Measurements from ENCODE around the gene PET100. TPM values are rescaled to one million over a fixed set of nuclear protein-coding genes. Genes with fewer than 3 reads are reported as not detected.

The PET100 gene
- total RNA-seq, 4 donors from 2014 or later, result 9.5 to 15.1 (median 12.9) TPM

DNA sequence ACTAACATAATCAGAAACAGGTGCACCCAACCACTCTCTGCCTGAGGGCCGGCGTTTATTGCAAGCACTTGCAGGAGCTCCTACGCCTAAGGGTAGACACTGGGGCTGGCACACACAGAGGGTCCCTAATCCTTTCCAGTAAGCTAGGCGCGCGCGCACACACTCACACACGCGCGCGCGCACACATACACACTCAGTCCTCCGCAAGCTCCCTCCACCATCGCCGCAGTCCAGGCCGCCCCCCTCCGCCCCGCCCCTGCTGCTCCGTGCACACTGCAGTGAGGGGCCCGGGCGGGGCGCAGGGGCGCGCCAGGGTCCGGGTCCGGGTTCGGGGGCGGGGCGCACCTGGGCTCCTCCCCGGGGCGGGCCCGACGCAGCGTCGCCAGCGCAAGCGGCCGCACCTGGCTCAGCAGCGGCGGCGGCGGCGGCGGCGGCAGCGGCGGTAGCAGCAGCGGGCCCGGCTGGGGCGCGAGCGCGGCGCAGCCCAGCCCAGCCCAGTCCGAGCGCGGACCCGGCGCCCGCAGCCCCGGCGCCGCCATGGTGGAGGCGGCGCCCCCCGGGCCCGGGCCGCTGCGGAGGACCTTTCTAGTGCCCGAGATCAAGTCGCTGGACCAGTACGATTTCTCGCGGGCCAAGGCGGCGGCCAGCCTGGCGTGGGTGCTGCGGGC, 34.0 kb upstream of the PET100 start, which contains the start of gene CAMSAP3:
Gene CAMSAP3 (plus strand): TSS at position 398 of the 668 bp plus-strand sequence. CDS start 140 bp downstream, at position 538.
- Histone ChIP-seq H3K27me3 (peaks cover 40 to 43% (median 43%) of the 10 kb centered on the region in 3 donors), H3K36me3 (no peaks in the 10 kb centered on the region), H3K9me3 (no peaks in the 10 kb centered on the region), H3K4me1 (no peaks in the 10 kb centered on the region), H3K4me3 (no peak within 1 kb of the TSS), H3K27ac (no peak within 1 kb of the TSS)
- DNase-seq, result no peak
- intact Hi-C loops (cut with DNase I; ENCODE audit: low total_unique reads) (no loop called here), in situ Hi-C loops (cut with MboI; ENCODE audit: low sequenced_read_pairs in 4 of 4) (no loop called here)
- TF ChIP-seq, protein P1, sequence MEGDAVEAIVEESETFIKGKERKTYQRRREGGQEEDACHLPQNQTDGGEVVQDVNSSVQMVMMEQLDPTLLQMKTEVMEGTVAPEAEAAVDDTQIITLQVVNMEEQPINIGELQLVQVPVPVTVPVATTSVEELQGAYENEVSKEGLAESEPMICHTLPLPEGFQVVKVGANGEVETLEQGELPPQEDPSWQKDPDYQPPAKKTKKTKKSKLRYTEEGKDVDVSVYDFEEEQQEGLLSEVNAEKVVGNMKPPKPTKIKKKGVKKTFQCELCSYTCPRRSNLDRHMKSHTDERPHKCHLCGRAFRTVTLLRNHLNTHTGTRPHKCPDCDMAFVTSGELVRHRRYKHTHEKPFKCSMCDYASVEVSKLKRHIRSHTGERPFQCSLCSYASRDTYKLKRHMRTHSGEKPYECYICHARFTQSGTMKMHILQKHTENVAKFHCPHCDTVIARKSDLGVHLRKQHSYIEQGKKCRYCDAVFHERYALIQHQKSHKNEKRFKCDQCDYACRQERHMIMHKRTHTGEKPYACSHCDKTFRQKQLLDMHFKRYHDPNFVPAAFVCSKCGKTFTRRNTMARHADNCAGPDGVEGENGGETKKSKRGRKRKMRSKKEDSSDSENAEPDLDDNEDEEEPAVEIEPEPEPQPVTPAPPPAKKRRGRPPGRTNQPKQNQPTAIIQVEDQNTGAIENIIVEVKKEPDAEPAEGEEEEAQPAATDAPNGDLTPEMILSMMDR (IDR thresholded peaks at IDR 0.05 in 4 of 5, conservative IDR thresholded peaks at IDR 0.05 in 1 of 5), result no peak
- TF ChIP-seq POLR2A (IDR thresholded peaks at IDR 0.05), result no peak
- no peak for ATAC-seq

DNA sequence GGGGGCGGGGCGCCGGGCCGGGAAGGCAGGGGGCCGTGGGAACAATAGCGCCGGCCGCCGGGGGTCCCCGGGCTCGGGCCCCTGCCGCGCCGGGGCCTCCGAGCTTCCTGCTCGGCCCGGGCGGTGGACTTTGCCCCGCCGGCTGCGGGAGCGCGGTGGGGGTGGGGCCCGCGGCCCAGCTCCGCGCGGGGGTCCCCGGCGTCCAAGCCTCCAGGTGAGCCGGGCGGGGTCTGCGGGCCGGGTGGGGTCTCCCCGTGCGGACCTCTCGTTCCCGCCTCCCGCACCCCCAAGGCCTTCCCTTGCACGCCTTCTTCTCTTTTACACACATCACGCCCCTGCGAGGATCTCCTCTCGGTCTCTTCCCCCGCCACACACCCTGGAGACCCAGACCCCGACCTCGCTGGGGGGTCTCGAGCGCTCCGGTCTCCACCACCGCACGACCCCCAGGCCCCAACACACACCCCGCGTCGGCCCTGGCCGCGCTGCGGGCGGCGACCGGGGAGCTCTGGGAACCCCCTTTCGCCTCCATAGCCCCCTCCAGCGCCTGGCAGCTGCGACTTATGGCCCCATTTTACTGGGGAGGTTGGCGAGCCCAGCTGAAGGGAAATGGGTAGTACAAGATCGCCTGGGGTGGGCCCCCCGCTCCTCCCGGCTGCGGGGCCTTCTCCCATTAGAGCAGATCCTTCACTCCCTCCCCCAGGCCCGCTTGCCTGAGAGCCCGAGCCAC, 33.2 kb upstream of the PET100 start:
- ATAC-seq (no peak), DNase-seq (no peak)
- Histone ChIP-seq H3K4me3 (no peak overlapping the region), H3K36me3 (no peaks in the 10 kb centered on the region), H3K9me3 (no peaks in the 10 kb centered on the region), H3K4me1 (no peaks in the 10 kb centered on the region), H3K27ac (no peak overlapping the region), H3K27me3 (peaks cover 40 to 43% (median 43%) of the 10 kb centered on the region in 3 donors)
- in situ Hi-C loops (cut with MboI; ENCODE audit: low sequenced_read_pairs in 4 of 4) (no loop called here), intact Hi-C loops (cut with DNase I; ENCODE audit: low total_unique reads) (no loop called here)
- TF ChIP-seq, protein P1 (IDR thresholded peaks at IDR 0.05 in 4 of 5, conservative IDR thresholded peaks at IDR 0.05 in 1 of 5), result no peak
- TF ChIP-seq POLR2A (IDR thresholded peaks at IDR 0.05), result no peak

GRCh38 chr19:7597689-7598088, 31.9 kb upstream of the PET100 start:
- Histone ChIP-seq H3K27ac (no peak overlapping the region), H3K36me3 (no peaks in the 10 kb centered on the region), H3K9me3 (no peaks in the 10 kb centered on the region), H3K4me3 (no peak overlapping the region), H3K27me3 (peaks cover 39 to 48% (median 42%) of the 10 kb centered on the region in 3 donors), H3K4me1 (no peaks in the 10 kb centered on the region)
- TF ChIP-seq, protein P1 (IDR thresholded peaks at IDR 0.05 in 4 of 5, conservative IDR thresholded peaks at IDR 0.05 in 1 of 5), result no peak
- no peak for TF ChIP-seq POLR2A (IDR thresholded peaks at IDR 0.05)
- intact Hi-C loops (cut with DNase I; ENCODE audit: low total_unique reads), result no loop called here
- ATAC-seq (no peak), DNase-seq (no peak)
- in situ Hi-C loops (cut with MboI; ENCODE audit: low sequenced_read_pairs in 4 of 4), result no loop called here

DNA sequence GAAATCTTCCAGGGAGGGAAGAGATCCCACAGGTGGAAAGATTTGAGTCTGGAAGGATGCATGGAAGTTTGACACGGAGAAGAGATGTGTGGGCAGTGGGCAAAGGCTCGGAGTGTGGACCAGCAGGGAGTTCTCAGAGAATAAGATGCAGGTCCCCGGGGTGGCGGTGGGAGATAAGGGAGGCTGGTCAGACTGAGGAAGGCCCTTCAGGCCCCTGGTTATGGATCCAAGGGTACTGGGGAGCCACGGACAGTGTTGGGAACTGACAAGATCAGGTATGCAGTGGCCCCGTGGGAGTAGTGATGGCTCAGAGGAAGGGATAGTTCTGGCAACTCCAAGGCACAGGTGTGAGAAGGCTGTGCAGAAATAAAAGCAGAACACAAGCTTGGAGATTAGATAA, 31.4 kb upstream of the PET100 start:
- TF ChIP-seq POLR2A (IDR thresholded peaks at IDR 0.05), result no peak
- TF ChIP-seq, protein P1 (IDR thresholded peaks at IDR 0.05 in 4 of 5, conservative IDR thresholded peaks at IDR 0.05 in 1 of 5), result no peak
- DNase-seq (no peak), ATAC-seq (no peak)
- intact Hi-C loops (cut with DNase I; ENCODE audit: low total_unique reads), result no loop called here
- H3K4me3 ChIP-seq, result no peak overlapping the region
- H3K27ac ChIP-seq, result no peak overlapping the region
- H3K36me3 ChIP-seq, result no peaks in the 10 kb centered on the region
- peaks cover 38 to 51% (median 39%) of the 10 kb centered on the region in 3 donors for H3K27me3 ChIP-seq
- in situ Hi-C loops (cut with MboI; ENCODE audit: low sequenced_read_pairs in 4 of 4), result no loop called here
- H3K9me3 ChIP-seq, result no peaks in the 10 kb centered on the region
- no peaks in the 10 kb centered on the region for H3K4me1 ChIP-seq

Data from gastrocnemius medialis (tissue), 4 donors.